Measurements from ENCODE around the gene ADAMTS3. TPM values are rescaled to one million over a fixed set of nuclear protein-coding genes. Genes with fewer than 3 reads are reported as not detected.

The ADAMTS3 gene
- total and polyA plus RNA-seq, 2 of the 13 experiments (the other 11 are each of a cell fraction or from before 2014, with no cell fraction given) = not detected

DNA sequence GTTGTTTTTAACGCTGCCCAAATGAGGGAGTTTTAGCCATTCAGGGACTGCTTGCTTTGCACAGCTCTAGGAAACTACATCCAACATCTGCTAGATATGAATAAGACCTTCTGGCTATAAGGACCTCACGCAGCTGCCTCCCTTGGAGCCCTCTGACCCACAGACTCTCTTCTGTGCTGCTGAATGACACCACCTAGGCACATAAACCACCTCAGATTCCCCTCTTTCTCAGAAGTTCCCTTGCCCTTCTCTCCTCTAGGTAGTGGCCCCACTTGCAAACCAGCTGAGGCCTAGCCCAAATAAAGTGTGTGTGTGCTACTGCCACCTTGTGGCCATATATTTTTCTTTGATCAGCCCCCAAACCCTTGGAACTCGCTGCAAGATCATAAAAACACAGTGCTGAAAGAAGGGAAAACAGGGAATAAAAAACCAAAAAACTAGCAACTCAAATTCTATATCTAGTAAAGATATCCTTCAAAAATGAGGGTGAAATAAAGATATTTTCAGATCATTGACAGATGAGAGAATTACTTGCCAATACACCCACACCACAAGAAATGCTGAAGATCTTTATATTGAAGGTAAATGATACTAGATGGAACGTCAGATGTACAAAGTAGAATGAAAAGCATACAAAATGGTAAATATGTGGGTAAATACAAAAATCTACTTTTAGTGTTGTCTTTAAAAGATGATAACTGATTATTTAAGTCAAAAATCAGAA lies 265.9 kb downstream of the ADAMTS3 start:
- intact Hi-C loops (cut with micrococcal nuclease; ENCODE audit: unreplicated experiment) = loop anchor here (1.0 to 10.0 kb wide), 2 partner anchors 571 to 1698 kb away; no protein-coding TSS in a partner anchor
- DNase-seq (ENCODE audit: low spot score) = peak; percentile 34

More for the DNA sequence above, 265.9 kb downstream of the ADAMTS3 start:
- ChIA-PET CTCF (ENCODE audit: low intra/inter-chr PET ratio, low total read pairs) (interaction anchor here (1.5 kb wide), 1 partner anchor 571 kb away, joined by 5 read pairs; no protein-coding TSS in a partner anchor), POLR2A (no interaction called here)
- FAIRE-seq (peak; percentile 34), ATAC-seq (peak; percentile 93)
- H3K4me3 ChIP-seq (replicated peaks in 1 of 3; ENCODE audit: insufficient read depth in 1 of 3, low read depth in 2 of 3, low read length in 3 of 3) = no peak overlapping the region
- in situ Hi-C loops (cut with HindIII; ENCODE audit: extremely low pct_ligation_motif_present, low pct_unique_long_range_greater_than_20kb) = loop anchor here (5.0 to 25.0 kb wide), 2 partner anchors 571 to 709 kb away; no protein-coding TSS in a partner anchor
- no peak overlapping the region for H3K9ac ChIP-seq (ENCODE audit: insufficient read depth, low read depth, low read length)
- H3K36me3 ChIP-seq (replicated peaks in 1 of 2; ENCODE audit: control insufficient read depth in 1 of 2, insufficient read depth in 2 of 2, low read length in 2 of 2) = no peaks in the 10 kb centered on the region
- 14% methylated on average over 4 of the region's 4 CpGs for WGBS (ENCODE audit: low lambda C conversion rate)
- TF ChIP-seq, protein P1, sequence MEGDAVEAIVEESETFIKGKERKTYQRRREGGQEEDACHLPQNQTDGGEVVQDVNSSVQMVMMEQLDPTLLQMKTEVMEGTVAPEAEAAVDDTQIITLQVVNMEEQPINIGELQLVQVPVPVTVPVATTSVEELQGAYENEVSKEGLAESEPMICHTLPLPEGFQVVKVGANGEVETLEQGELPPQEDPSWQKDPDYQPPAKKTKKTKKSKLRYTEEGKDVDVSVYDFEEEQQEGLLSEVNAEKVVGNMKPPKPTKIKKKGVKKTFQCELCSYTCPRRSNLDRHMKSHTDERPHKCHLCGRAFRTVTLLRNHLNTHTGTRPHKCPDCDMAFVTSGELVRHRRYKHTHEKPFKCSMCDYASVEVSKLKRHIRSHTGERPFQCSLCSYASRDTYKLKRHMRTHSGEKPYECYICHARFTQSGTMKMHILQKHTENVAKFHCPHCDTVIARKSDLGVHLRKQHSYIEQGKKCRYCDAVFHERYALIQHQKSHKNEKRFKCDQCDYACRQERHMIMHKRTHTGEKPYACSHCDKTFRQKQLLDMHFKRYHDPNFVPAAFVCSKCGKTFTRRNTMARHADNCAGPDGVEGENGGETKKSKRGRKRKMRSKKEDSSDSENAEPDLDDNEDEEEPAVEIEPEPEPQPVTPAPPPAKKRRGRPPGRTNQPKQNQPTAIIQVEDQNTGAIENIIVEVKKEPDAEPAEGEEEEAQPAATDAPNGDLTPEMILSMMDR (CRISPR knock-in tag; IDR thresholded peaks at IDR 0.05) = peak; percentile 76
- TF ChIP-seq, protein P2, sequence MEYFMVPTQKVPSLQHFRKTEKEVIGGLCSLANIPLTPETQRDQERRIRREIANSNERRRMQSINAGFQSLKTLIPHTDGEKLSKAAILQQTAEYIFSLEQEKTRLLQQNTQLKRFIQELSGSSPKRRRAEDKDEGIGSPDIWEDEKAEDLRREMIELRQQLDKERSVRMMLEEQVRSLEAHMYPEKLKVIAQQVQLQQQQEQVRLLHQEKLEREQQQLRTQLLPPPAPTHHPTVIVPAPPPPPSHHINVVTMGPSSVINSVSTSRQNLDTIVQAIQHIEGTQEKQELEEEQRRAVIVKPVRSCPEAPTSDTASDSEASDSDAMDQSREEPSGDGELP (IDR thresholded peaks at IDR 0.05; ENCODE audit: borderline replicate concordance, low read depth) = 0 out of 2 replicates have a peak, but pooled peaks have one; percentile 24
- TF ChIP-seq ZFY (CRISPR knock-in tag; IDR thresholded peaks at IDR 0.05) (peak; percentile 40), ZFX (CRISPR knock-in tag; IDR thresholded peaks at IDR 0.05; ENCODE audit: low read depth) (peak; percentile 45; the same call in 1 of the 2 replicates), SMC3 (IDR thresholded peaks at IDR 0.05; ENCODE audit: low read length) (peak; percentile 46; the same call in 1 of the 2 replicates), STAG1 (CRISPR knock-in tag; IDR thresholded peaks at IDR 0.05) (peak; percentile 46)
- TF ChIP-seq, protein P3, sequence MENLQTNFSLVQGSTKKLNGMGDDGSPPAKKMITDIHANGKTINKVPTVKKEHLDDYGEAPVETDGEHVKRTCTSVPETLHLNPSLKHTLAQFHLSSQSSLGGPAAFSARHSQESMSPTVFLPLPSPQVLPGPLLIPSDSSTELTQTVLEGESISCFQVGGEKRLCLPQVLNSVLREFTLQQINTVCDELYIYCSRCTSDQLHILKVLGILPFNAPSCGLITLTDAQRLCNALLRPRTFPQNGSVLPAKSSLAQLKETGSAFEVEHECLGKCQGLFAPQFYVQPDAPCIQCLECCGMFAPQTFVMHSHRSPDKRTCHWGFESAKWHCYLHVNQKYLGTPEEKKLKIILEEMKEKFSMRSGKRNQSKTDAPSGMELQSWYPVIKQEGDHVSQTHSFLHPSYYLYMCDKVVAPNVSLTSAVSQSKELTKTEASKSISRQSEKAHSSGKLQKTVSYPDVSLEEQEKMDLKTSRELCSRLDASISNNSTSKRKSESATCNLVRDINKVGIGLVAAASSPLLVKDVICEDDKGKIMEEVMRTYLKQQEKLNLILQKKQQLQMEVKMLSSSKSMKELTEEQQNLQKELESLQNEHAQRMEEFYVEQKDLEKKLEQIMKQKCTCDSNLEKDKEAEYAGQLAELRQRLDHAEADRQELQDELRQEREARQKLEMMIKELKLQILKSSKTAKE (CRISPR knock-in tag; IDR thresholded peaks at IDR 0.05; ENCODE audit: borderline replicate concordance) = no peak
- TF ChIP-seq, protein P4, sequence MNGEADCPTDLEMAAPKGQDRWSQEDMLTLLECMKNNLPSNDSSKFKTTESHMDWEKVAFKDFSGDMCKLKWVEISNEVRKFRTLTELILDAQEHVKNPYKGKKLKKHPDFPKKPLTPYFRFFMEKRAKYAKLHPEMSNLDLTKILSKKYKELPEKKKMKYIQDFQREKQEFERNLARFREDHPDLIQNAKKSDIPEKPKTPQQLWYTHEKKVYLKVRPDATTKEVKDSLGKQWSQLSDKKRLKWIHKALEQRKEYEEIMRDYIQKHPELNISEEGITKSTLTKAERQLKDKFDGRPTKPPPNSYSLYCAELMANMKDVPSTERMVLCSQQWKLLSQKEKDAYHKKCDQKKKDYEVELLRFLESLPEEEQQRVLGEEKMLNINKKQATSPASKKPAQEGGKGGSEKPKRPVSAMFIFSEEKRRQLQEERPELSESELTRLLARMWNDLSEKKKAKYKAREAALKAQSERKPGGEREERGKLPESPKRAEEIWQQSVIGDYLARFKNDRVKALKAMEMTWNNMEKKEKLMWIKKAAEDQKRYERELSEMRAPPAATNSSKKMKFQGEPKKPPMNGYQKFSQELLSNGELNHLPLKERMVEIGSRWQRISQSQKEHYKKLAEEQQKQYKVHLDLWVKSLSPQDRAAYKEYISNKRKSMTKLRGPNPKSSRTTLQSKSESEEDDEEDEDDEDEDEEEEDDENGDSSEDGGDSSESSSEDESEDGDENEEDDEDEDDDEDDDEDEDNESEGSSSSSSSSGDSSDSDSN (CRISPR knock-in tag; IDR thresholded peaks at IDR 0.05) = no peak
- H3K27ac ChIP-seq (ENCODE audit: extremely low read length, insufficient read depth, low read length) = no peak overlapping the region
- no TSS peak for BruUV-seq (replicated peaks)
- no peaks in the 10 kb centered on the region for H3K79me2 ChIP-seq (ENCODE audit: insufficient read depth, low read length)
- no peaks in the 10 kb centered on the region for H3K27me3 ChIP-seq (ENCODE audit: control insufficient read depth in 1 of 2, insufficient read depth in 2 of 2, low read length in 2 of 2)
- no peaks in the 10 kb centered on the region for H4K20me1 ChIP-seq (ENCODE audit: insufficient read depth, low read length)
- H3K4me2 ChIP-seq (ENCODE audit: low read depth, low read length) = no peak overlapping the region
- H3K9me3 ChIP-seq (ENCODE audit: low read length) = no peaks in the 10 kb centered on the region
- no peaks in the 10 kb centered on the region for H3K4me1 ChIP-seq (ENCODE audit: insufficient read depth, low read length)
- H2AFZ ChIP-seq (ENCODE audit: low read length) = no peak overlapping the region

Data from HepG2 (cell line).